HepG2 (cell line): ENCODE data around the gene PHF21B. TPM values are rescaled to one million over a fixed set of nuclear protein-coding genes. Genes with fewer than 3 reads are reported as not detected.

ENCODE experiments used
- ATAC-seq: fragments of 200-7000 bp; cut with Tn5 transposase; 3 replicates; pipeline ENCODE4 v1.9.1; 2020; ENCODE audit warnings: mild to moderate bottlenecking, moderate library complexity
- BruUV-seq: library from RNA; stranded (reverse); fragments of 400-500 nt; replicated peaks from 2 replicates; lab custom pipeline; 2021; lab: Mats Ljungman, UMichigan
- CTCF ChIA-PET: fragments of 300-600 bp; formaldehyde crosslinking; extraction: SDS; loops from one replicate; lab custom pipeline; 2021; ENCODE audit warnings: low total read pairs, inconsistent platforms, low intra/inter-chr PET ratio; lab: Yijun Ruan, JAX
- POLR2A ChIA-PET: fragments of 350-600 bp; sonication (Branson Sonifier 250); formaldehyde crosslinking; loops from one replicate; lab custom pipeline; 2020; ENCODE audit warnings: antibody characterized with exemption, inconsistent platforms; lab: Yijun Ruan, JAX
- DNase-seq: peaks from one replicate; pipeline ENCODE4 v3.0.0-alpha.2; 2015; ENCODE audit warnings: low spot score
- FAIRE-seq: peaks from 3 replicates; lab custom pipeline; 2011; peaks lifted over from hg19 to GRCh38; lab: Jason Lieb, UNC
- H2AFZ ChIP-seq: one replicate; pipeline ENCODE4 v1.6.1; 2011; ENCODE audit warnings: low read length, inconsistent platforms
- H3K27ac ChIP-seq: fragments of 300-600 bp; 3 replicates; pipeline ENCODE4 v1.8.0; 2011; ENCODE audit warnings: mixed run types, mild to moderate bottlenecking, mixed read lengths, low read length, inconsistent platforms; ENCODE audit not compliant: insufficient read depth; ENCODE audit errors: extremely low read length
- H3K27me3 ChIP-seq, 2 experiments: fragments of 200-600 bp in 1 of 2; 2 replicates in 1 of 2; 3 replicates in 1 of 2; pipeline versions ENCODE4 v1.6.0 to v1.8.0; 2011; ENCODE audit warnings: low read length in 2 of 2, mild to moderate bottlenecking in 2 of 2, moderate library complexity in 2 of 2, inconsistent platforms in 1 of 2; ENCODE audit not compliant: insufficient read depth in 2 of 2, control insufficient read depth in 1 of 2
- H3K36me3 ChIP-seq, 2 experiments: fragments of 200-600 bp in 1 of 2; replicated peaks in 1 of 2; 2 replicates in 1 of 2; 3 replicates in 1 of 2; pipeline versions ENCODE4 v1.5.1 to v1.8.0; 2011; ENCODE audit warnings: low read length in 2 of 2, inconsistent platforms in 1 of 2; ENCODE audit not compliant: insufficient read depth in 2 of 2, control insufficient read depth in 1 of 2
- H3K4me1 ChIP-seq: 2 replicates; pipeline ENCODE4 v1.5.1; 2012; ENCODE audit warnings: low read length, inconsistent platforms; ENCODE audit not compliant: insufficient read depth
- H3K4me2 ChIP-seq: 2 replicates; pipeline ENCODE4 v1.6.0; 2011; ENCODE audit warnings: low read depth, low read length, inconsistent platforms
- H3K4me3 ChIP-seq, 3 experiments: fragments of 200-600 bp in 1 of 3; sonication (generic), shearing (Covaris generic) in 1 of 3; replicated peaks in 1 of 3; 2 replicates each; pipeline ENCODE4 v1.5.1; 2011 to 2016; ENCODE audit warnings: low read length in 3 of 3, inconsistent platforms in 2 of 3, low read depth in 2 of 3, mild to moderate bottlenecking in 2 of 3, control low read depth in 1 of 3, mixed read lengths in 1 of 3; ENCODE audit not compliant: insufficient read depth in 1 of 3
- H3K79me2 ChIP-seq: one replicate; pipeline ENCODE4 v1.6.1; 2011; ENCODE audit warnings: low read length, inconsistent platforms; ENCODE audit not compliant: insufficient read depth
- H3K9ac ChIP-seq: 2 replicates; pipeline ENCODE4 v1.6.0; 2011; ENCODE audit warnings: mild to moderate bottlenecking, low read depth, low read length, inconsistent platforms; ENCODE audit not compliant: insufficient read depth
- H3K9me3 ChIP-seq: 2 replicates; pipeline ENCODE4 v1.5.1; 2012; ENCODE audit warnings: mild to moderate bottlenecking, low read length
- H4K20me1 ChIP-seq: 2 replicates; pipeline ENCODE4 v1.6.0; 2011; ENCODE audit warnings: inconsistent platforms, mild to moderate bottlenecking, low read length, moderate library complexity; ENCODE audit not compliant: insufficient read depth
- BCL3 ChIP-seq: sonication (generic); formaldehyde crosslinking; IDR thresholded peaks from 2 replicates; pipeline ENCODE4 v1.5.1; 2020; ENCODE audit warnings: mild to moderate bottlenecking, missing genetic modification reagents, moderate library complexity
- CEBPG ChIP-seq: IDR thresholded peaks from 2 replicates; pipeline ENCODE4 v1.6.1; 2016
- HNF4G ChIP-seq, 2 experiments: sonication (generic) in 1 of 2; formaldehyde crosslinking in 1 of 2; IDR thresholded peaks; 2 replicates each; pipeline versions ENCODE4 v1.4.0 to v1.6.1; 2011 to 2020; ENCODE audit warnings: borderline replicate concordance in 2 of 2, low read depth in 2 of 2, mild to moderate bottlenecking in 2 of 2, low read length in 1 of 2, missing genetic modification reagents in 1 of 2, moderate library complexity in 1 of 2
- IRX3 ChIP-seq: sonication (generic); formaldehyde crosslinking; IDR thresholded peaks from 2 replicates; pipeline ENCODE4 v1.8.1; 2023; ENCODE audit warnings: mild to moderate bottlenecking, low read depth, missing genetic modification reagents, borderline replicate concordance
- NR2F1 ChIP-seq, 2 experiments: fragments of 450-650 bp in 1 of 2; formaldehyde crosslinking in 1 of 2; IDR thresholded peaks; 2 replicates each; pipeline versions ENCODE4 v1.5.0 to v1.6.1; 2016 to 2020; ENCODE audit warnings: mild to moderate bottlenecking in 1 of 2, missing compliant biosample characterization in 1 of 2, missing genetic modification reagents in 1 of 2, moderate library complexity in 1 of 2
- SNAPC2 ChIP-seq: sonication (generic); formaldehyde crosslinking; IDR thresholded peaks from 2 replicates; pipeline ENCODE4 v1.8.1; 2022; ENCODE audit warnings: mild to moderate bottlenecking, missing genetic modification reagents
- SOX6 ChIP-seq, 2 experiments: fragments of 450-650 bp in 1 of 2; sonication (generic) in 1 of 2; formaldehyde crosslinking in 1 of 2; IDR thresholded peaks; 2 replicates each; pipeline versions ENCODE4 v1.4.0 to v1.6.1; 2017 to 2020; ENCODE audit warnings: antibody characterized with exemption in 1 of 2, mild to moderate bottlenecking in 1 of 2, missing genetic modification reagents in 1 of 2
- ZFAT ChIP-seq: sonication (generic); formaldehyde crosslinking; conservative IDR thresholded peaks from 2 replicates; pipeline ENCODE4 v1.8.1; 2023; ENCODE audit warnings: missing genetic modification reagents, inconsistent platforms
- ZNF230 ChIP-seq: sonication (generic); formaldehyde crosslinking; IDR thresholded peaks from 2 replicates; pipeline ENCODE4 v1.4.0; 2020; ENCODE audit warnings: mild to moderate bottlenecking, missing genetic modification reagents
- ZNF274 ChIP-seq: sonication (generic); formaldehyde crosslinking; IDR thresholded peaks from 2 replicates; pipeline ENCODE4 v1.5.1; 2020; ENCODE audit warnings: mild to moderate bottlenecking, missing genetic modification reagents
- WGBS: methylation state at CpG from one replicate; pipeline ENCODE4 v1.1.6; 2017; ENCODE audit warnings: low lambda C conversion rate; 5-methylcytosine and 5-hydroxymethylcytosine counted together
- in situ Hi-C: cut with HindIII; loops from 2 replicates; pipeline ENCODE4 v1.10.0; 2017; ENCODE audit warnings: low pct_unique_long_range_greater_than_20kb; ENCODE audit not compliant: extremely low pct_ligation_motif_present
- intact Hi-C: fragments of 100-400 bp; cut with micrococcal nuclease; formaldehyde crosslinking; loops from one replicate; pipeline ENCODE4 v1.10.0; 2022; ENCODE audit not compliant: unreplicated experiment
- polyA plus RNA-seq, 8 experiments: library from polyadenylated mRNA; depleted of rRNA in 3 of 8; stranded (reverse) in 7 of 8; unstranded in 1 of 8; fragments of >200 nt; fragmentation: Illumina TruSeq in 4 of 8; extraction: Trizol in 4 of 8; gene quantifications; 2 replicates each; pipeline versions ENCODE4 v1.2.1 to v1.2.3, GENCODE V29; 2011 to 2016; ENCODE audit warnings: low read depth in 4 of 8, missing spikeins in 1 of 8, mixed read lengths in 1 of 8; ENCODE audit not compliant: insufficient read depth in 1 of 8
- total RNA-seq, 5 experiments: library from RNA; depleted of rRNA; stranded (reverse); fragments of >200 nt; fragmentation: Illumina TruSeq; extraction: Trizol; gene quantifications; 2 replicates each; pipeline ENCODE4 v1.2.3, GENCODE V29; 2016; ENCODE audit warnings: low read depth in 1 of 5

PHF21B gene
- total and polyA plus RNA-seq, 2 of the 13 experiments (the other 11 are each of a cell fraction or from before 2014, with no cell fraction given), result not detected

GRCh38 chr22:44926124-44926475, 83.7 kb downstream of the PHF21B start (continued):
- TF ChIP-seq ZNF274 (no peak), ZNF230 (no peak), IRX3 (CRISPR knock-in tag) (no peak), HNF4G (IDR thresholded peaks at IDR 0.05; ENCODE audit: borderline replicate concordance, low read depth, low read length) (no peak), HNF4G (CRISPR knock-in tag; IDR thresholded peaks at IDR 0.05; ENCODE audit: borderline replicate concordance, low read depth) (no peak), SNAPC2 (CRISPR knock-in tag) (no peak), CEBPG (no peak)

- no peaks in the 10 kb centered on the region for H3K9me3 ChIP-seq
- intact Hi-C loops, result no loop called here
- no peak overlapping the region for H3K27ac ChIP-seq
- POLR2A ChIA-PET, result no interaction called here
- no peaks in the 10 kb centered on the region for H3K36me3 ChIP-seq
- H3K4me3 ChIP-seq, result no peak overlapping the region
- H2AFZ ChIP-seq, result no peak overlapping the region
- H3K4me1 ChIP-seq, result no peaks in the 10 kb centered on the region
- no peak overlapping the region for H3K9ac ChIP-seq
- no peak overlapping the region for H3K4me2 ChIP-seq
- FAIRE-seq, result no peak
- no peaks in the 10 kb centered on the region for H3K79me2 ChIP-seq
- no peak for DNase-seq
- TF ChIP-seq NR2F1 (CRISPR knock-in tag; IDR thresholded peaks at IDR 0.05), result no peak
- TF ChIP-seq SOX6 (IDR thresholded peaks at IDR 0.05), result no peak
- no peak for TF ChIP-seq SOX6 (CRISPR knock-in tag; IDR thresholded peaks at IDR 0.05)
- no peak for TF ChIP-seq BCL3 (CRISPR knock-in tag)
- TF ChIP-seq ZFAT (CRISPR knock-in tag), result no peak
- TF ChIP-seq, all 625 proteins: peak for 0
- 86% methylated on average over 1 of the region's 15 CpGs for WGBS
- in situ Hi-C loops, result no loop called here
- no peaks in the 10 kb centered on the region for H4K20me1 ChIP-seq
- CTCF ChIA-PET, result no interaction called here
- H3K27me3 ChIP-seq, result peaks cover 4 to 55% of the 10 kb centered on the region in 2 experiments; a peak in 4 of 5 replicates
- no TSS peak for BruUV-seq
- no peak for ATAC-seq
Measured at GRCh38 chr22:44925465-44926123, 84.2 kb downstream of the PHF21B start.
